ENCODE results near the gene C5AR1. TPM values are rescaled to one million over a fixed set of nuclear protein-coding genes. Genes with fewer than 3 reads are reported as not detected.
A peak's percentile ranks its signal among the peaks of the same experiment; 100 is the strongest.
"Not testable (repeated sequence)": the region's sequence is repeated elsewhere in the genome, so short reads cannot be mapped to it uniquely, and the experiment has no call there.

The C5AR1 gene
- total RNA-seq = 10 to 100 TPM in 3 of 4 donors, 1 to 10 TPM in 1; 5.0 to 34.5 (median 12.7) TPM

DNA sequence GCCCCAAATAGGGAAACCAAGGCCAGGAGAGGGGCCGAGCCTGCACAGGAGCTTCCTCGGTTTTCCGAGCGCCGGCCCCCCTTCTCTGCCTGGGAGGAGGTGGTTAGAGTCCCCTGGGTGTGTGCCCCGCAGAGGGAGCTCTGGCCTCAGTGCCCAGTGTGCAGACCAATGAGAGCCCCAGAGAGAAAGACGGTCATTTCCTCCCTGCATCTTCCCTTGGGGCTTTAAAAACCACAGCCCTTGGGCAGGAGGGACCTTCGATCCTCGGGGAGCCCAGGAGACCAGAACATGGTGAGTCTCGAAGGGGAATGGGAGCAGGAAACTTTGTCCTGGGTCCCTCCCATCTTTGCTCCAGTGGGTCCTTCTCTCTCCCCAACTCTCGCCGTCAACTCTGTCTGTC is at the start of gene C5AR1:
TSS of gene C5AR1 (plus strand) at position 254 of the 400 bp plus-strand sequence. CDS start at position 289, 35 bp downstream.
- WGBS, 2 donors = 25 to 37% methylated on average over 12 of the region's 12 CpGs
- TF ChIP-seq POLR2A (IDR thresholded peaks at IDR 0.05) (peak in 1 of 2 donors; percentile 36), EP300 (IDR thresholded peaks at IDR 0.05) (peak in 1 of 2 donors; percentile 63)
- TF ChIP-seq, protein P1, sequence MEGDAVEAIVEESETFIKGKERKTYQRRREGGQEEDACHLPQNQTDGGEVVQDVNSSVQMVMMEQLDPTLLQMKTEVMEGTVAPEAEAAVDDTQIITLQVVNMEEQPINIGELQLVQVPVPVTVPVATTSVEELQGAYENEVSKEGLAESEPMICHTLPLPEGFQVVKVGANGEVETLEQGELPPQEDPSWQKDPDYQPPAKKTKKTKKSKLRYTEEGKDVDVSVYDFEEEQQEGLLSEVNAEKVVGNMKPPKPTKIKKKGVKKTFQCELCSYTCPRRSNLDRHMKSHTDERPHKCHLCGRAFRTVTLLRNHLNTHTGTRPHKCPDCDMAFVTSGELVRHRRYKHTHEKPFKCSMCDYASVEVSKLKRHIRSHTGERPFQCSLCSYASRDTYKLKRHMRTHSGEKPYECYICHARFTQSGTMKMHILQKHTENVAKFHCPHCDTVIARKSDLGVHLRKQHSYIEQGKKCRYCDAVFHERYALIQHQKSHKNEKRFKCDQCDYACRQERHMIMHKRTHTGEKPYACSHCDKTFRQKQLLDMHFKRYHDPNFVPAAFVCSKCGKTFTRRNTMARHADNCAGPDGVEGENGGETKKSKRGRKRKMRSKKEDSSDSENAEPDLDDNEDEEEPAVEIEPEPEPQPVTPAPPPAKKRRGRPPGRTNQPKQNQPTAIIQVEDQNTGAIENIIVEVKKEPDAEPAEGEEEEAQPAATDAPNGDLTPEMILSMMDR (IDR thresholded peaks at IDR 0.05) = no peak
- Histone ChIP-seq H3K4me3 (peak within 1 kb of the TSS in 2 of 4 donors; percentile 17 to 43), H3K27ac (peak within 1 kb of the TSS in 2 of 4 donors; percentile 62 to 72), H3K4me1 (peaks cover 0 to 15% (median 4%) of the 10 kb centered on the region in 4 donors), H3K9me3 (no peaks in the 10 kb centered on the region), H3K36me3 (no peaks in the 10 kb centered on the region), H3K27me3 (no peaks in the 10 kb centered on the region)
- no peak for DNase-seq (ENCODE audit: low spot score in 2 of 2)

DNA sequence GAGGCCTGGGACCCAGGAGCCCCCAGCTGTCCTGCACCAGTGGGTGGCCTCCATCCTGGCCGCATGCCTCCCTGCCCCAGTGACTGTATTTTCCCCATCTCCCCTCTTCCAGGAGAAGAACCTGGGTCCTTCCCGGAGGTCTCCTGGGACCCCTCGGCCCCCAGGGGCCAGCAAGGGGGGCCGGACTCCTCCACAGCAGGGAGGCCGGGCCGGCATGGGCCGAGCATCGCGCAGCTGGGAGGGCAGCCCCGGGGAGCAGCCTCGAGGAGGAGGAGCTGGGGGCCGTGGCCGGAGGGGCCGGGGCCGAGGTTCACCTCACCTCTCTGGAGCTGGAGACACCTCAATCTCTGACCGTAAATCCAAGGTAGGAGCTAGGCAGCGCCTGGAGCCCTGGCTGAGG is 49.2 kb upstream of the C5AR1 start:
- peak overlapping the region in 1 of 4 donors; percentile 6 for H3K27ac ChIP-seq
- 89 to 91% methylated on average over 16 to 17 of the region's 17 CpGs for WGBS, 2 donors
- no peaks in the 10 kb centered on the region for H3K9me3 ChIP-seq
- TF ChIP-seq, protein P1 (IDR thresholded peaks at IDR 0.05) = no peak
- no peak for TF ChIP-seq POLR2A (IDR thresholded peaks at IDR 0.05)
- TF ChIP-seq EP300 (IDR thresholded peaks at IDR 0.05) = no peak
- H3K36me3 ChIP-seq = peaks cover 2 to 73% (median 29%) of the 10 kb centered on the region in 3 donors
- no peaks in the 10 kb centered on the region for H3K27me3 ChIP-seq
- no peak overlapping the region for H3K4me3 ChIP-seq
- H3K4me1 ChIP-seq = peaks cover 0 to 39% (median 20%) of the 10 kb centered on the region in 4 donors
- no peak for DNase-seq (ENCODE audit: low spot score in 2 of 2)

DNA sequence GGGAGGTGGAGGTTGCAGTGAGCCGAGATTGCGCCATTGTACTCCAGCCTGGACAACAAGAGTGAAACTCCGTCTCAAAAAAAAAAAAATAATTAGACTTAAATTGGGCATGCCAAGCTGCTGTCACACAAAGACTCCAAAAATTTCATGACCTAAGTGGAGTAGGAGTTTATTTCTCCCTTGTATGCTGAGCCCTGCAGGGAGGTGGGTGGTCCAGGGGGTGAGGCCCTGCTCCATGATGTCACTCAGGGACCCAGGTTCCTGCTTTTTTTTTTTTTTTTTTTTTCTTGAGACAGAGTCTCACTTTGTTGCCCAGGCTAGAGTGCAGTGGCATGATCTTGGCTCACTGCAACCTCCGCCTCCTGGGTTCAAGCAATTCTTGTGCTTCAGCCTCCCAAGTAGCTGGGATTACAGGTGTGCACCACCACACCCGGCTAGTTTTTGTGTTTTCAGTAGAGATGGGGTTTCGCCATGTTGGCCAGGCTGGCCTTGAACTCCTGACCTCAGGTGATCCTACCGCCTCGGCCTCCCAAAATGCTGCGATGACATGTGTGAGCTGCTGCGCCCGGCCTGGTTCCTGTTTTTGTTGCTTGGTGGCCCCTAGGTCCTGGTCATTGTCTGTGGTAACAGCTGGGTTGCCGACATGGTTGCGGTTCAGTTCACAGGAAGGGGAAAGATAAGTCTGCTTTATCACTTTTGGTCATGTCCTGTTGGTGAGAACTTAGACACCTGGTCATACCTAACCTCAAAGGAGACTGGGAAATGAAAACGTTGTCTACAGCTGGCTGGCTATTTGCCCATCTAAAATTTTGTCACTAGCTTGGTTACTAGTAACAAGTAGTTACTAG is 47.5 kb upstream of the C5AR1 start:
- H3K27ac ChIP-seq; H3K27me3 ChIP-seq; H3K9me3 ChIP-seq; DNase-seq (ENCODE audit: low spot score in 2 of 2); H3K4me3 ChIP-seq: not testable (repeated sequence)
- peaks cover 0 to 32% (median 18%) of the 10 kb centered on the region in 4 donors for H3K4me1 ChIP-seq
- peaks cover 6 to 90% (median 34%) of the 10 kb centered on the region in 3 donors for H3K36me3 ChIP-seq
- 89 to 93% methylated on average over 14 of the region's 14 CpGs for WGBS, 2 donors

DNA sequence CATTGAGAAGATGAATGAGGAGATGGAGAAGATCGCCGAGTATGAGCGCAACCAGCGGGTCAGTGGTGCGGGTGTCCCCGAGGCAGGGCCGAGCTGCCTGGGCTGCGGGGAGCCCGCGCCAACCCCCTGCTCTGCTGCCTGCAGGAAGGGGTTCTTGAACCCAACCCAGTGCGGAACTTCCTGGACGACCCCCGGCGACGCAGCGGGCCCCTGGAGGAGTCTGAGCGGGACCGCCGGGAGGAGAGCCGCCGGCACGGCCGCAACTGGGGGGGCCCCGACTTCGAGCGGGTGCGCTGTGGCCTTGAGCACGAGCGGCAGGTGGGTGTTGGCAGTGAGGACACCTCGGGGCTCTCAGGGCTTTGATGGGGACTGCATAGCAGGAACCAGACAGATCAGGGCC is 45.0 kb upstream of the C5AR1 start:
- Histone ChIP-seq H3K27me3 (no peaks in the 10 kb centered on the region), H3K4me1 (peaks cover 0 to 13% (median 0%) of the 10 kb centered on the region in 4 donors), H3K36me3 (peaks cover 6 to 99% (median 32%) of the 10 kb centered on the region in 3 donors), H3K4me3 (no peak overlapping the region), H3K27ac (no peak overlapping the region), H3K9me3 (no peaks in the 10 kb centered on the region)
- DNase-seq (ENCODE audit: low spot score in 2 of 2) = no peak
- TF ChIP-seq, protein P1 (IDR thresholded peaks at IDR 0.05) = no peak
- TF ChIP-seq POLR2A (IDR thresholded peaks at IDR 0.05) (no peak), EP300 (IDR thresholded peaks at IDR 0.05) (no peak)
- 92 to 93% methylated on average over 30 of the region's 30 CpGs for WGBS, 2 donors

DNA sequence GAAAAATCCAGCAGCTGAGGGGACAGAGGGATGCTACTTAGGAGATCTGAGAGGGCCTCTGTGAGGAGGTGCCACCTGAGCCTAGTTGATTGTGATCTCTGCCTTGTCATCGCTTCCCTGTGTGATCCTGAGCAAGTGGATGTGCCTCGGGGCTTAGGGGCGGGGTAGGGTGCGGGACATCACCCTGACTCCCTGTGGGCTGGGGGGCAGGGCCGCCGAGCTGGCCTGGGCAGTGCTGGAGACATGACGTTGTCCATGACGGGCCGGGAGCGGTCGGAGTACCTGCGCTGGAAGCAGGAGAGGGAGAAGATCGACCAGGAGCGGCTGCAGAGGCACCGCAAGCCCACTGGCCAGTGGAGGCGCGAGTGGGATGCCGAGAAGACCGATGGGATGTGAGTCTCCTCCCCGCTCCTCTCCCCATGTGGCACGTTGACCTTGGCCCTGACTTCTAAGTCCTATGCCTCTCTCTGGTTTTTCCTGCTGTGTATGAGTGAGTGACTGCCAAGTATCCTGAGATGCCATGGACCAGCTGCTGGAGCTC is 43.2 kb upstream of the C5AR1 start:
- no peak overlapping the region for H3K4me3 ChIP-seq
- WGBS, 2 donors = 94% methylated on average over 21 of the region's 21 CpGs
- no peak for DNase-seq (ENCODE audit: low spot score in 2 of 2)
- H3K4me1 ChIP-seq = no peaks in the 10 kb centered on the region
- H3K9me3 ChIP-seq = no peaks in the 10 kb centered on the region
- peaks cover 6 to 99% (median 25%) of the 10 kb centered on the region in 3 donors for H3K36me3 ChIP-seq
- TF ChIP-seq EP300 (IDR thresholded peaks at IDR 0.05) (no peak), POLR2A (IDR thresholded peaks at IDR 0.05) (no peak)
- TF ChIP-seq, protein P1 (IDR thresholded peaks at IDR 0.05) = no peak
- no peaks in the 10 kb centered on the region for H3K27me3 ChIP-seq
- H3K27ac ChIP-seq = no peak overlapping the region
